Stimulated activated CD4-positive, alpha-beta T cell treated with anti-CD3 and anti-CD28 coated beads, TNF-alpha, amount 100 ng/mL, for 24 hours (primary cell): Measurements from ENCODE around the gene PLOD3.
"Not testable (repeated sequence)": the region's sequence is repeated elsewhere in the genome, so short reads cannot be mapped to it uniquely, and the experiment has no call there.

Experiments used
- DNase-seq, 3 experiments: peaks; one replicate each; pipeline ENCODE4 v3.0.0-alpha.2; 2020; ENCODE audit warnings: low read depth in 3 of 3

PLOD3 gene

GRCh38 chr7:101217388-101218235 is at the start of gene PLOD3, which contains the start of gene ZNHIT1:
Gene PLOD3, minus strand, starts transcription at chr7:101217581. Its CDS starts 307 bp downstream, at chr7:101217274.
Gene ZNHIT1, plus strand, starts transcription at chr7:101218165. Its CDS starts 31 bp downstream, at chr7:101218196.
- peak; percentile 87 to 96 (median 93) for DNase-seq

GRCh38 chr7:101265622-101266516 is 48.5 kb upstream of the PLOD3 start:
- DNase-seq, result no peak

GRCh38 chr7:101264102-101264706 is 46.8 kb upstream of the PLOD3 start:
- DNase-seq, result not testable (repeated sequence)

GRCh38 chr7:101258243-101258731 is 40.9 kb upstream of the PLOD3 start:
- DNase-seq, result no peak

- DNase-seq, result no peak
Measured at GRCh38 chr7:101255796-101256195, 38.4 kb upstream of the PLOD3 start.

GRCh38 chr7:101253199-101253598 is 35.8 kb upstream of the PLOD3 start:
- not testable (repeated sequence) for DNase-seq

GRCh38 chr7:101251871-101252659 is 34.7 kb upstream of the PLOD3 start:
- DNase-seq, result peak; percentile 95 to 99 (median 99)

- DNase-seq, result no peak
Measured at GRCh38 chr7:101250324-101250723, 32.9 kb upstream of the PLOD3 start.

- DNase-seq, result no peak
Measured at GRCh38 chr7:101248276-101248675, 30.9 kb upstream of the PLOD3 start.

GRCh38 chr7:101245147-101245668 is 27.8 kb upstream of the PLOD3 start:
- DNase-seq, result no peak

GRCh38 chr7:101244375-101245146 is 27.2 kb upstream of the PLOD3 start, which contains the start of gene FIS1:
Gene FIS1, minus strand, starts transcription at chr7:101245081. Its CDS starts 77 bp downstream, at chr7:101245004.
- DNase-seq, result peak; percentile 87 to 94 (median 89)

GRCh38 chr7:101243646-101244374 is 26.4 kb upstream of the PLOD3 start:
- no peak for DNase-seq

GRCh38 chr7:101241443-101242349 is 24.3 kb upstream of the PLOD3 start:
- DNase-seq, result no peak

- no peak for DNase-seq
Measured at GRCh38 chr7:101241015-101241363, 23.6 kb upstream of the PLOD3 start.

- no peak for DNase-seq
Measured at GRCh38 chr7:101240226-101241014, 23.0 kb upstream of the PLOD3 start.

- no peak for DNase-seq
Measured at GRCh38 chr7:101239951-101240220, 22.5 kb upstream of the PLOD3 start.

- DNase-seq, result no peak
Measured at GRCh38 chr7:101239191-101239950, 22.0 kb upstream of the PLOD3 start.
